NOMO-1 treated with DMSO at 0.1 percent for 48 hours (cell line): Measurements from ENCODE around the gene LRRTM3.

ENCODE experiments used
- DNase-seq: peaks from one replicate; lab custom pipeline; 2025; ENCODE audit not compliant: unreplicated experiment; lab: John Stamatoyannopoulos, UW

The LRRTM3 gene

GRCh38 chr10:67015225-67015624 lies 89.4 kb downstream of the LRRTM3 start:
- peak; percentile 63 for DNase-seq

GRCh38 chr10:67017218-67017617 lies 91.4 kb downstream of the LRRTM3 start:
- no peak for DNase-seq

- no peak for DNase-seq
Measured at GRCh38 chr10:67022099-67022498, 96.3 kb downstream of the LRRTM3 start.

GRCh38 chr10:67033878-67034277 lies 108.0 kb downstream of the LRRTM3 start:
- no peak for DNase-seq

GRCh38 chr10:67036808-67037207 lies 111.0 kb downstream of the LRRTM3 start:
- DNase-seq, result peak; percentile 95

GRCh38 chr10:67043041-67043440 lies 117.2 kb downstream of the LRRTM3 start:
- no peak for DNase-seq

GRCh38 chr10:67045404-67045803 lies 119.6 kb downstream of the LRRTM3 start:
- DNase-seq, result no peak

- DNase-seq, result no peak
Measured at GRCh38 chr10:67046507-67046906, 120.7 kb downstream of the LRRTM3 start.

- no peak for DNase-seq
Measured at GRCh38 chr10:67049988-67050387, 124.2 kb downstream of the LRRTM3 start.

- DNase-seq, result no peak
Measured at GRCh38 chr10:67050415-67050814, 124.6 kb downstream of the LRRTM3 start.

- DNase-seq, result no peak
Measured at GRCh38 chr10:67072654-67073053, 146.8 kb downstream of the LRRTM3 start.

- no peak for DNase-seq
Measured at GRCh38 chr10:67075491-67075971, 149.7 kb downstream of the LRRTM3 start.

- DNase-seq, result no peak
Measured at GRCh38 chr10:67076144-67076543, 150.3 kb downstream of the LRRTM3 start.

GRCh38 chr10:67077376-67077775 lies 151.5 kb downstream of the LRRTM3 start:
- no peak for DNase-seq

GRCh38 chr10:67079126-67079525 lies 153.3 kb downstream of the LRRTM3 start:
- no peak for DNase-seq

GRCh38 chr10:67086327-67087134 lies 160.7 kb downstream of the LRRTM3 start:
- no peak for DNase-seq

- no peak for DNase-seq
Measured at GRCh38 chr10:67087135-67087425, 161.2 kb downstream of the LRRTM3 start.

- DNase-seq, result no peak
Measured at GRCh38 chr10:67088036-67088435, 162.2 kb downstream of the LRRTM3 start.

- no peak for DNase-seq
Measured at GRCh38 chr10:67095531-67095930, 169.7 kb downstream of the LRRTM3 start.

GRCh38 chr10:67098461-67098860 lies 172.6 kb downstream of the LRRTM3 start:
- no peak for DNase-seq

GRCh38 chr10:67100951-67101350 lies 175.1 kb downstream of the LRRTM3 start:
- no peak for DNase-seq

- no peak for DNase-seq
Measured at GRCh38 chr10:67107670-67108069, 181.8 kb downstream of the LRRTM3 start.

GRCh38 chr10:67110286-67110685 lies 184.4 kb downstream of the LRRTM3 start:
- no peak for DNase-seq
